Vagina (tissue), 2 donors: ENCODE data around the gene ZNF282.

Experiments used
- POLR2AphosphoS5 ChIP-seq, 2 donors: sonication (generic); formaldehyde crosslinking; IDR thresholded peaks; one replicate each; pipeline ENCODE4 v1.9.0; 2017; ENCODE audit warnings: antibody characterized with exemption in 2 of 2, mild to moderate bottlenecking in 2 of 2, low read depth in 1 of 2; ENCODE audit not compliant: insufficient read depth in 1 of 2
- TF ChIP-seq, protein P1 (sequence below), 3 experiments: fragments of 450-650 bp in 2 of 3; fragments of 200-600 bp in 1 of 3; sonication (generic) in 1 of 3; IDR thresholded peaks; one replicate each; pipeline ENCODE4 v1.5.1; 2017 to 2019; ENCODE audit warnings: antibody characterized with exemption in 3 of 3, mild to moderate bottlenecking in 2 of 3, moderate library complexity in 2 of 3

DNA sequence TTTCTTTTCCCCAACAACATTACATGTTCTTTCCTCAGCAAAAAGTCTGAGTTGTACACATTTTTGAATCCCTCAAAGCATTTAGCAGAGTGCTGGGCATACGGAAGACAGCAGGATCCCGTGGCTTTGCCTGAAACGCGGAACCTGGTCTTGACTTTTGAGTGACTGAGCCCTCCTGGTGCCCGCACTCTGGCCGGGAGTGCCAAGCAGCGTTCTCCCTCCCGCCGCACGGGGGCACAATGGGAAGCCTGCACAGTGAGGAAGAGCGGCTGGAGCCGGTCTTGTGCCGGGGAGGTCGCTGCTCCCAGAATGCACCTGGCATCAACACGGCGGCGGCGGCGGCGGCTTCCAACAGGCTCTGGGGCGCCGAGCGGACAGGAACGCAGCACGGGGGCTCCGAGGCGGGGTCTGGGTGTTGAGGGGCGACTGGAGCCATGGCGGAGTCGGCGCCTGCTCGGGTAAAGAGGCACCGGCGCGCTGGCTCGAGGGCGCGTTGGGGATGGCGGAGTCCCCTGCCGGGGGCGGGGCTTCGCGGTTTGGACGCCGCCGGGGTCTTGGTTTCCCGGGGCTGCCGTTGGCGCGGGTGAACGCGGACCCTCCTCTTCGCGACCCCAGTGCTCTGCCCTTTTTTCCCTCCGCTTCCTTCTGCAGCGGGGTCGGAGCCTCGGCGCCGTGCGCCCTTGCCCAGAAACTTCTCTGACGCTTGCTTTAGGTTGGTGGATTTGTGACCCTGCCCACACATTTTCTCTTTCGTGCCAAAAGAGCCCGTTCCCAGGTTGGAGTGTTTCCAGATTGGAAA lies 44.2 kb downstream of the ZNF282 start, which contains the start of gene ZNF212:
- TF ChIP-seq POLR2AphosphoS5 (IDR thresholded peaks at IDR 0.05; ENCODE audit: insufficient read depth in 1 of 2, low read depth in 1 of 2), result peak; percentile 77 to 81
- TF ChIP-seq, protein P1, sequence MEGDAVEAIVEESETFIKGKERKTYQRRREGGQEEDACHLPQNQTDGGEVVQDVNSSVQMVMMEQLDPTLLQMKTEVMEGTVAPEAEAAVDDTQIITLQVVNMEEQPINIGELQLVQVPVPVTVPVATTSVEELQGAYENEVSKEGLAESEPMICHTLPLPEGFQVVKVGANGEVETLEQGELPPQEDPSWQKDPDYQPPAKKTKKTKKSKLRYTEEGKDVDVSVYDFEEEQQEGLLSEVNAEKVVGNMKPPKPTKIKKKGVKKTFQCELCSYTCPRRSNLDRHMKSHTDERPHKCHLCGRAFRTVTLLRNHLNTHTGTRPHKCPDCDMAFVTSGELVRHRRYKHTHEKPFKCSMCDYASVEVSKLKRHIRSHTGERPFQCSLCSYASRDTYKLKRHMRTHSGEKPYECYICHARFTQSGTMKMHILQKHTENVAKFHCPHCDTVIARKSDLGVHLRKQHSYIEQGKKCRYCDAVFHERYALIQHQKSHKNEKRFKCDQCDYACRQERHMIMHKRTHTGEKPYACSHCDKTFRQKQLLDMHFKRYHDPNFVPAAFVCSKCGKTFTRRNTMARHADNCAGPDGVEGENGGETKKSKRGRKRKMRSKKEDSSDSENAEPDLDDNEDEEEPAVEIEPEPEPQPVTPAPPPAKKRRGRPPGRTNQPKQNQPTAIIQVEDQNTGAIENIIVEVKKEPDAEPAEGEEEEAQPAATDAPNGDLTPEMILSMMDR (IDR thresholded peaks at IDR 0.05), result peak; percentile 78 to 88 (median 80)
